Smooth muscle cell (in vitro differentiated cells): Measurements from ENCODE around the gene ANKMY1. TPM values are rescaled to one million over a fixed set of nuclear protein-coding genes. Genes with fewer than 3 reads are reported as not detected.
A peak's percentile ranks its signal among the peaks of the same experiment; 100 is the strongest.

Source experiments
- DNase-seq: peaks from one replicate; lab custom pipeline; 2025; ENCODE audit not compliant: unreplicated experiment; lab: John Stamatoyannopoulos, UW
- H2AFZ ChIP-seq: fragments of 200-600 bp; sonication (generic); 2 replicates; pipeline ENCODE4 v1.6.0; 2016; ENCODE audit warnings: antibody characterized with exemption, low read depth, mild to moderate bottlenecking
- H3F3A ChIP-seq: fragments of 200-600 bp; sonication (generic); 2 replicates; pipeline ENCODE4 v1.6.0; 2017; ENCODE audit warnings: antibody characterized with exemption, low read depth
- H3K27ac ChIP-seq: fragments of 200-600 bp; sonication (generic); 2 replicates; pipeline ENCODE4 v1.5.1; 2016; ENCODE audit warnings: low read depth, mild to moderate bottlenecking
- H3K27me3 ChIP-seq: fragments of 200-600 bp; sonication (generic); 2 replicates; pipeline ENCODE4 v1.6.1; 2016; ENCODE audit warnings: low read depth, mild to moderate bottlenecking
- H3K36me3 ChIP-seq: fragments of 200-600 bp; sonication (generic); 2 replicates; pipeline ENCODE4 v1.5.1; 2016; ENCODE audit warnings: low read depth
- H3K4me1 ChIP-seq: fragments of 200-600 bp; sonication (generic); 2 replicates; pipeline ENCODE4 v1.5.1; 2016; ENCODE audit warnings: low read depth
- H3K4me2 ChIP-seq: fragments of 200-600 bp; sonication (generic); 2 replicates; pipeline ENCODE4 v1.6.0; 2016; ENCODE audit warnings: mild to moderate bottlenecking
- H3K4me3 ChIP-seq: fragments of 200-600 bp; sonication (generic); 2 replicates; pipeline ENCODE4 v1.5.1; 2016; ENCODE audit warnings: mild to moderate bottlenecking
- H3K79me2 ChIP-seq: fragments of 200-600 bp; sonication (generic); 2 replicates; pipeline ENCODE4 v1.6.0; 2016; ENCODE audit warnings: low read depth, mild to moderate bottlenecking
- H3K9ac ChIP-seq: fragments of 200-600 bp; sonication (generic); 2 replicates; pipeline ENCODE4 v1.6.0; 2016; ENCODE audit warnings: low read depth
- H3K9me3 ChIP-seq: fragments of 200-600 bp; sonication (generic); replicated peaks from 2 replicates; pipeline ENCODE4 v1.5.1; 2016; ENCODE audit warnings: low read depth
- H4K20me1 ChIP-seq: fragments of 200-600 bp; sonication (generic); 2 replicates; pipeline ENCODE4 v1.6.0; 2016; ENCODE audit warnings: low read depth
- CTCF ChIP-seq: fragments of 200-600 bp; sonication (generic); IDR thresholded peaks from 2 replicates; pipeline ENCODE4 v1.5.1; 2017; ENCODE audit warnings: borderline replicate concordance, mild to moderate bottlenecking, antibody characterized with exemption; ENCODE audit not compliant: insufficient read depth, poor library complexity, severe bottlenecking
- WGBS: methylation state at CpG from one replicate; pipeline ENCODE4 v1.1.7; 2016; ENCODE audit warnings: low lambda C conversion rate; 5-methylcytosine and 5-hydroxymethylcytosine counted together
- polyA plus RNA-seq: library from polyadenylated mRNA; unstranded; fragments of >200 nt; fragmentation: Nextera tagmentation; extraction: Ambion mirVana; gene quantifications from 2 replicates; pipeline ENCODE4 v1.2.1, GENCODE V29; 2016
- total RNA-seq: library from RNA; depleted of rRNA; stranded (reverse); fragments of >200 nt; gene quantifications from 2 replicates; pipeline ENCODE4 v1.2.3, GENCODE V29; 2014

Gene ANKMY1
- total and polyA plus RNA-seq, 2 experiments from 2014 or later, result 6.4 to 8.7 TPM

- no peaks in the 10 kb centered on the region for H3K79me2 ChIP-seq
- H3K4me2 ChIP-seq, result no peak overlapping the region
- no peaks in the 10 kb centered on the region for H3F3A ChIP-seq
- H3K9me3 ChIP-seq, result no peaks in the 10 kb centered on the region
- H2AFZ ChIP-seq, result no peak overlapping the region
- H3K27ac ChIP-seq, result no peak overlapping the region
- H3K4me3 ChIP-seq, result no peak overlapping the region
- H3K4me1 ChIP-seq, result no peaks in the 10 kb centered on the region
- H3K36me3 ChIP-seq, result no peaks in the 10 kb centered on the region
- H3K9ac ChIP-seq, result no peak overlapping the region
- 81% methylated on average over 18 of the region's 18 CpGs for whole genome bisulfite sequencing
- H4K20me1 ChIP-seq, result peaks cover 37% of the 10 kb centered on the region
- DNase-seq, result no peak
- H3K27me3 ChIP-seq, result no peaks in the 10 kb centered on the region
- TF ChIP-seq CTCF, result peak; percentile 5
Measured at GRCh38 chr2:240595381-240596079, 37.7 kb upstream of the ANKMY1 start.

GRCh38 chr2:240594511-240595380, 37.0 kb upstream of the ANKMY1 start:
- no peak for DNase-seq
- no peak for TF ChIP-seq CTCF
- WGBS, result 96% methylated on average over 34 of the region's 34 CpGs
- Histone ChIP-seq H3K27me3 (no peaks in the 10 kb centered on the region), H3K9me3 (no peaks in the 10 kb centered on the region), H3K4me1 (no peaks in the 10 kb centered on the region), H3K79me2 (peaks cover 2% of the 10 kb centered on the region), H3K36me3 (no peaks in the 10 kb centered on the region), H3F3A (no peaks in the 10 kb centered on the region), H3K4me3 (no peak overlapping the region), H3K4me2 (no peak overlapping the region), H4K20me1 (peaks cover 41% of the 10 kb centered on the region), H3K27ac (no peak overlapping the region), H3K9ac (no peak overlapping the region), H2AFZ (no peak overlapping the region)

- Histone ChIP-seq H3K9me3 (no peaks in the 10 kb centered on the region), H3K4me2 (no peak overlapping the region), H4K20me1 (peaks cover 49% of the 10 kb centered on the region), H3K27ac (no peak overlapping the region), H3K4me1 (no peaks in the 10 kb centered on the region), H3K36me3 (no peaks in the 10 kb centered on the region), H3K79me2 (peaks cover 11% of the 10 kb centered on the region), H2AFZ (no peak overlapping the region), H3F3A (no peaks in the 10 kb centered on the region), H3K9ac (no peak overlapping the region), H3K4me3 (no peak overlapping the region), H3K27me3 (no peaks in the 10 kb centered on the region)
- DNase-seq, result no peak
- no peak for TF ChIP-seq CTCF
- 96% methylated on average over 19 of the region's 19 CpGs for WGBS
Measured at GRCh38 chr2:240593703-240594451, 36.1 kb upstream of the ANKMY1 start.
